ENCODE results near the gene CBLL2.
"Not testable (repeated sequence)": the region's sequence is repeated elsewhere in the genome, so short reads cannot be mapped to it uniquely, and the experiment has no call there.

CBLL2 gene

GRCh38 chrX:22289209-22289608, 16.5 kb downstream of the CBLL2 start:
- H3K79me2 ChIP-seq (ENCODE audit: control insufficient read depth, insufficient read depth, low read length, unreplicated experiment); H3K4me1 ChIP-seq (ENCODE audit: control insufficient read depth, insufficient read depth, low read length, unreplicated experiment); H3K27me3 ChIP-seq (ENCODE audit: insufficient read depth, low read length); H3K36me3 ChIP-seq (ENCODE audit: insufficient read depth, low read length); H3K27ac ChIP-seq (ENCODE audit: low read depth, low read length); H2AFZ ChIP-seq (ENCODE audit: low read length, unreplicated experiment); H3K4me3 ChIP-seq (ENCODE audit: low read depth, low read length): not testable (repeated sequence)

GRCh38 chrX:22296871-22297270, 24.2 kb downstream of the CBLL2 start:
- Histone ChIP-seq H3K27me3 (ENCODE audit: insufficient read depth, low read length) (no peaks in the 10 kb centered on the region), H3K79me2 (ENCODE audit: control insufficient read depth, insufficient read depth, low read length, unreplicated experiment) (no peaks in the 10 kb centered on the region), H3K36me3 (ENCODE audit: insufficient read depth, low read length) (no peaks in the 10 kb centered on the region), H3K27ac (ENCODE audit: low read depth, low read length) (no peak overlapping the region), H3K4me1 (ENCODE audit: control insufficient read depth, insufficient read depth, low read length, unreplicated experiment) (peaks cover 14% of the 10 kb centered on the region), H3K4me3 (ENCODE audit: low read depth, low read length) (no peak overlapping the region), H2AFZ (ENCODE audit: low read length, unreplicated experiment) (no peak overlapping the region)

GRCh38 chrX:22300130-22300529, 27.4 kb downstream of the CBLL2 start:
- Histone ChIP-seq H3K27ac (ENCODE audit: low read depth, low read length) (no peak overlapping the region), H3K4me1 (ENCODE audit: control insufficient read depth, insufficient read depth, low read length, unreplicated experiment) (peaks cover 14% of the 10 kb centered on the region)

GRCh38 chrX:22310779-22311178, 38.1 kb downstream of the CBLL2 start:
- no peaks in the 10 kb centered on the region for H3K36me3 ChIP-seq (ENCODE audit: insufficient read depth, low read length)

More at GRCh38 chrX:22300130-22300529, 27.4 kb downstream of the CBLL2 start:
- Histone ChIP-seq H3K27me3 (ENCODE audit: insufficient read depth, low read length) (no peaks in the 10 kb centered on the region), H3K36me3 (ENCODE audit: insufficient read depth, low read length) (no peaks in the 10 kb centered on the region), H3K79me2 (ENCODE audit: control insufficient read depth, insufficient read depth, low read length, unreplicated experiment) (no peaks in the 10 kb centered on the region), H2AFZ (ENCODE audit: low read length, unreplicated experiment) (no peak overlapping the region), H3K4me3 (ENCODE audit: low read depth, low read length) (no peak overlapping the region)

GRCh38 chrX:22313766-22314165, 41.1 kb downstream of the CBLL2 start:
- peaks cover 20% of the 10 kb centered on the region for H3K4me1 ChIP-seq (ENCODE audit: control insufficient read depth, insufficient read depth, low read length, unreplicated experiment)
- no peak overlapping the region for H3K4me3 ChIP-seq (ENCODE audit: low read depth, low read length)
- no peak overlapping the region for H2AFZ ChIP-seq (ENCODE audit: low read length, unreplicated experiment)
- H3K79me2 ChIP-seq (ENCODE audit: control insufficient read depth, insufficient read depth, low read length, unreplicated experiment) = no peaks in the 10 kb centered on the region
- no peaks in the 10 kb centered on the region for H3K27me3 ChIP-seq (ENCODE audit: insufficient read depth, low read length)
- H3K27ac ChIP-seq (ENCODE audit: low read depth, low read length) = no peak overlapping the region
- H3K36me3 ChIP-seq (ENCODE audit: insufficient read depth, low read length) = no peaks in the 10 kb centered on the region

More at GRCh38 chrX:22310779-22311178, 38.1 kb downstream of the CBLL2 start:
- Histone ChIP-seq H3K4me1 (ENCODE audit: control insufficient read depth, insufficient read depth, low read length, unreplicated experiment) (peaks cover 20% of the 10 kb centered on the region), H3K27ac (ENCODE audit: low read depth, low read length) (no peak overlapping the region), H3K4me3 (ENCODE audit: low read depth, low read length) (no peak overlapping the region), H3K79me2 (ENCODE audit: control insufficient read depth, insufficient read depth, low read length, unreplicated experiment) (no peaks in the 10 kb centered on the region), H3K27me3 (ENCODE audit: insufficient read depth, low read length) (no peaks in the 10 kb centered on the region), H2AFZ (ENCODE audit: low read length, unreplicated experiment) (no peak overlapping the region)

- H3K79me2 ChIP-seq (ENCODE audit: control insufficient read depth, insufficient read depth, low read length, unreplicated experiment) = no peaks in the 10 kb centered on the region
- H3K36me3 ChIP-seq (ENCODE audit: insufficient read depth, low read length) = no peaks in the 10 kb centered on the region
- no peaks in the 10 kb centered on the region for H3K27me3 ChIP-seq (ENCODE audit: insufficient read depth, low read length)
- H3K4me1 ChIP-seq (ENCODE audit: control insufficient read depth, insufficient read depth, low read length, unreplicated experiment) = peaks cover 20% of the 10 kb centered on the region
- H2AFZ ChIP-seq (ENCODE audit: low read length, unreplicated experiment) = no peak overlapping the region
- no peak overlapping the region for H3K4me3 ChIP-seq (ENCODE audit: low read depth, low read length)
- peak overlapping the region; percentile 72 for H3K27ac ChIP-seq (ENCODE audit: low read depth, low read length)
These were observed 41.5 kb downstream of the CBLL2 start for GRCh38 chrX:22314211-22314610.

GRCh38 chrX:22314692-22315091, 42.0 kb downstream of the CBLL2 start:
- Histone ChIP-seq H2AFZ (ENCODE audit: low read length, unreplicated experiment) (peak overlapping the region; percentile 50), H3K4me3 (ENCODE audit: low read depth, low read length) (no peak overlapping the region), H3K4me1 (ENCODE audit: control insufficient read depth, insufficient read depth, low read length, unreplicated experiment) (peaks cover 20% of the 10 kb centered on the region), H3K79me2 (ENCODE audit: control insufficient read depth, insufficient read depth, low read length, unreplicated experiment) (no peaks in the 10 kb centered on the region), H3K27me3 (ENCODE audit: insufficient read depth, low read length) (no peaks in the 10 kb centered on the region), H3K27ac (ENCODE audit: low read depth, low read length) (peak overlapping the region; percentile 72), H3K36me3 (ENCODE audit: insufficient read depth, low read length) (no peaks in the 10 kb centered on the region)

GRCh38 chrX:22315151-22315550, 42.4 kb downstream of the CBLL2 start:
- H3K27ac ChIP-seq (ENCODE audit: low read depth, low read length) = peak overlapping the region; percentile 72
- H3K4me3 ChIP-seq (ENCODE audit: low read depth, low read length) = no peak overlapping the region
- H3K79me2 ChIP-seq (ENCODE audit: control insufficient read depth, insufficient read depth, low read length, unreplicated experiment) = no peaks in the 10 kb centered on the region
- no peaks in the 10 kb centered on the region for H3K27me3 ChIP-seq (ENCODE audit: insufficient read depth, low read length)
- no peaks in the 10 kb centered on the region for H3K36me3 ChIP-seq (ENCODE audit: insufficient read depth, low read length)
- H3K4me1 ChIP-seq (ENCODE audit: control insufficient read depth, insufficient read depth, low read length, unreplicated experiment) = peaks cover 20% of the 10 kb centered on the region
- peak overlapping the region; percentile 50 for H2AFZ ChIP-seq (ENCODE audit: low read length, unreplicated experiment)

- no peaks in the 10 kb centered on the region for H3K36me3 ChIP-seq (ENCODE audit: insufficient read depth, low read length)
- no peak overlapping the region for H3K27ac ChIP-seq (ENCODE audit: low read depth, low read length)
- H3K4me1 ChIP-seq (ENCODE audit: control insufficient read depth, insufficient read depth, low read length, unreplicated experiment) = peaks cover 28% of the 10 kb centered on the region
- H3K79me2 ChIP-seq (ENCODE audit: control insufficient read depth, insufficient read depth, low read length, unreplicated experiment) = no peaks in the 10 kb centered on the region
- H2AFZ ChIP-seq (ENCODE audit: low read length, unreplicated experiment) = no peak overlapping the region
- H3K27me3 ChIP-seq (ENCODE audit: insufficient read depth, low read length) = no peaks in the 10 kb centered on the region
- no peak overlapping the region for H3K4me3 ChIP-seq (ENCODE audit: low read depth, low read length)
These were observed 47.6 kb downstream of the CBLL2 start for GRCh38 chrX:22320236-22320873.

GRCh38 chrX:22323541-22323940, 50.8 kb downstream of the CBLL2 start:
- Histone ChIP-seq H2AFZ (ENCODE audit: low read length, unreplicated experiment) (peak overlapping the region; percentile 96), H3K79me2 (ENCODE audit: control insufficient read depth, insufficient read depth, low read length, unreplicated experiment) (no peaks in the 10 kb centered on the region)

More at GRCh38 chrX:22323541-22323940, 50.8 kb downstream of the CBLL2 start:
- Histone ChIP-seq H3K36me3 (ENCODE audit: insufficient read depth, low read length) (no peaks in the 10 kb centered on the region), H3K4me3 (ENCODE audit: low read depth, low read length) (peak overlapping the region; percentile 54; the same call in 1 of the 2 replicates), H3K27ac (ENCODE audit: low read depth, low read length) (peak overlapping the region; percentile 63), H3K27me3 (ENCODE audit: insufficient read depth, low read length) (no peaks in the 10 kb centered on the region), H3K4me1 (ENCODE audit: control insufficient read depth, insufficient read depth, low read length, unreplicated experiment) (peaks cover 32% of the 10 kb centered on the region)
